Mucosa of rectum (tissue), 2 donors: ENCODE data around the gene RNF126.

Experiments
- H3K27ac ChIP-seq, 2 donors: one replicate each; pipeline ENCODE4 v1.7.0; 2013; ENCODE audit warnings: inconsistent platforms in 2 of 2, low read depth in 2 of 2, low read length in 2 of 2
- H3K27me3 ChIP-seq, 2 donors: one replicate each; pipeline ENCODE4 v1.7.0; 2013; ENCODE audit warnings: low read length in 2 of 2; ENCODE audit not compliant: control insufficient read depth in 2 of 2, insufficient read depth in 2 of 2
- H3K36me3 ChIP-seq, 2 donors: one replicate each; pipeline ENCODE4 v1.7.0; 2013; ENCODE audit warnings: low read length in 2 of 2; ENCODE audit not compliant: control insufficient read depth in 2 of 2, insufficient read depth in 2 of 2
- H3K4me1 ChIP-seq, 2 donors: one replicate each; pipeline ENCODE4 v1.7.0; 2013; ENCODE audit warnings: low read length in 2 of 2, mild to moderate bottlenecking in 1 of 2; ENCODE audit not compliant: control insufficient read depth in 2 of 2, insufficient read depth in 2 of 2
- H3K4me3 ChIP-seq, 2 donors: one replicate each; pipeline ENCODE4 v1.7.0; 2013; ENCODE audit warnings: low read length in 2 of 2
- H3K9ac ChIP-seq, 2 donors: one replicate each; pipeline ENCODE4 v1.7.0; 2013; ENCODE audit warnings: low read length in 2 of 2, low read depth in 1 of 2, mild to moderate bottlenecking in 1 of 2
- H3K9me3 ChIP-seq, 2 donors: one replicate each; pipeline ENCODE4 v1.7.0; 2013; ENCODE audit warnings: low read length in 2 of 2; ENCODE audit not compliant: control insufficient read depth in 2 of 2
- donor health status: healthy.
- donor health status: Normal muscosa, but diverticular disease.

Gene RNF126

DNA sequence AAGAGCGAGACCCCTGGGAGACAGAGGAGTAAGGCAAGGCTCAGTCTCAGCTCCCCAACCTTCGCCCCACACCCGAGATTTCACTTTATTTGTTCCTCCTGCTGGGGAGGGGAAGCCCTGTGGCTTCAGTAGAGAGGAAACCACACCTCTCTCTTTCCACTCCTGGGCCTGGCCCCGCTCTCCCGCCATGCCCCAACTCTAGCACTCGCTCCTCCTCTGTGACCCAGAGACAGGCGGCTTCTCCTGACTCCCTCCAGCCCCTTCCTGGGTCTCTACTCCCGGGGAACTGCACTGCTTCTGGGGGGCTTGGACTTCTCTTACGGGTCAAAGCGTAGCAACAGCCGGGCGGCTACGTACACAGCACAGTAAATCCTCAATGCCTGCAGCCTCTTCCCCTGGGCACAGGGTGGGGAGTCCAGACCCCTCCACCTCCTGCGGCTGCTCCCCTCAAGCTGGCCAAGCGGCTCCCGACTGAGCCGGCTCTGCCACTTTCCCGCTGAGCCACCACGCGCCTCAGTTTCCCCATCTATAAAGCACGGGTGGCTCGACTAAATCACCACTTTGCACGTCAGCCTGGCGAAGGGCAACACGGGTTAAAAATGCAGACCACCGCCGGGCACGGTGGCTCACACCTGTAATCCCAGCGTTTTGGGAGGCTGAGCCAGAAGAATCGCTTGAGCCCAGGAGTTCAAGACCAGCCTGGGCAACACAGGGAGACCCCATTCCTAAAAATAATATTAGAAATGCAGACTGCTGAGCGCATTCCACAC lies 1.4 kb downstream of the RNF126 start:
- Histone ChIP-seq H3K4me3 (peak overlapping the region; percentile 79 to 82), H3K36me3 (no peaks in the 10 kb centered on the region), H3K27me3 (no peaks in the 10 kb centered on the region), H3K9me3 (no peaks in the 10 kb centered on the region), H3K9ac (peak overlapping the region; percentile 95 to 96), H3K4me1 (peaks cover 50 to 51% of the 10 kb centered on the region in 2 donors), H3K27ac (peak overlapping the region; percentile 95 to 96)

- Histone ChIP-seq H3K27ac (peak overlapping the region; percentile 95 to 96), H3K4me3 (peak overlapping the region; percentile 79 to 82), H3K4me1 (peaks cover 50 to 51% of the 10 kb centered on the region in 2 donors), H3K36me3 (no peaks in the 10 kb centered on the region), H3K27me3 (no peaks in the 10 kb centered on the region), H3K9ac (peak overlapping the region; percentile 95 to 96), H3K9me3 (no peaks in the 10 kb centered on the region)
Measured at GRCh38 chr19:660793-661426, 2.1 kb downstream of the RNF126 start.

- peaks cover 44 to 46% of the 10 kb centered on the region in 2 donors for H3K4me1 ChIP-seq
- peak overlapping the region in 1 of 2 donors; percentile 27 for H3K9ac ChIP-seq
- H3K4me3 ChIP-seq = no peak overlapping the region
Measured at GRCh38 chr19:658916-659839, 3.8 kb downstream of the RNF126 start.

GRCh38 chr19:658059-658839 lies 4.8 kb downstream of the RNF126 start:
- H3K9me3 ChIP-seq = no peaks in the 10 kb centered on the region
- no peak overlapping the region for H3K9ac ChIP-seq
- peaks cover 6 to 7% of the 10 kb centered on the region in 2 donors for H3K36me3 ChIP-seq
- peaks cover 38 to 41% of the 10 kb centered on the region in 2 donors for H3K4me1 ChIP-seq
- no peak overlapping the region for H3K4me3 ChIP-seq
- no peak overlapping the region for H3K27ac ChIP-seq
- H3K27me3 ChIP-seq = no peaks in the 10 kb centered on the region

More at GRCh38 chr19:658916-659839, 3.8 kb downstream of the RNF126 start:
- Histone ChIP-seq H3K27ac (peak overlapping the region in 1 of 2 donors; percentile 96), H3K27me3 (no peaks in the 10 kb centered on the region), H3K9me3 (no peaks in the 10 kb centered on the region), H3K36me3 (no peaks in the 10 kb centered on the region)

- Histone ChIP-seq H3K36me3 (peaks cover 6 to 8% of the 10 kb centered on the region in 2 donors), H3K9ac (no peak overlapping the region), H3K27me3 (no peaks in the 10 kb centered on the region), H3K4me1 (peaks cover 38 to 41% of the 10 kb centered on the region in 2 donors), H3K4me3 (no peak overlapping the region), H3K9me3 (no peaks in the 10 kb centered on the region), H3K27ac (no peak overlapping the region)
Measured at GRCh38 chr19:657611-658010, 5.4 kb downstream of the RNF126 start.

- H3K27me3 ChIP-seq = no peaks in the 10 kb centered on the region
- H3K9me3 ChIP-seq = no peaks in the 10 kb centered on the region
- peaks cover 11 to 12% of the 10 kb centered on the region in 2 donors for H3K36me3 ChIP-seq
- H3K27ac ChIP-seq = no peak overlapping the region
- H3K4me1 ChIP-seq = peaks cover 36 to 40% of the 10 kb centered on the region in 2 donors
- H3K4me3 ChIP-seq = no peak overlapping the region
- no peak overlapping the region for H3K9ac ChIP-seq
Measured at GRCh38 chr19:656751-657559, 6.1 kb downstream of the RNF126 start.

DNA sequence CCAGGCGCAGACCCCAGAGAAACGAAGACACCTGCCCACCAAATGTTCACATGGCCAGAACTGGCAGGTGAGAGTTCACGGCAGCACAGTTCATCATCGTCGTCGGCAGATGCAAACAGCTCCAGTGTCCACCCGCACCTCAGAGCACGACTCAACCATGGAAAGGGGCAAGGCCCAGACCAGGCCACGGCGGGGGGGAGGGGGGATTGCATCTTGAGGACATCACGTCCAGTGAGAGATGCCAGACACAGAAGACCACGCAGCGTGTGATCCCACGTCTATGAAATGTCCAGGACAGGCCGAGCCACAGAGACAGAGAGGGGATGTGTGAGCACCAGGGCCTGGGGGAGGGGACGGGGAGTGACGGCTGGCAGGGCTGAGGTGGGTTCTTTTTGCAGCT lies 7.3 kb downstream of the RNF126 start:
- Histone ChIP-seq H3K9me3 (no peaks in the 10 kb centered on the region), H3K9ac (no peak overlapping the region), H3K36me3 (peaks cover 17 to 21% of the 10 kb centered on the region in 2 donors), H3K4me1 (peaks cover 23 to 29% of the 10 kb centered on the region in 2 donors), H3K27ac (no peak overlapping the region), H3K4me3 (no peak overlapping the region), H3K27me3 (no peaks in the 10 kb centered on the region)

DNA sequence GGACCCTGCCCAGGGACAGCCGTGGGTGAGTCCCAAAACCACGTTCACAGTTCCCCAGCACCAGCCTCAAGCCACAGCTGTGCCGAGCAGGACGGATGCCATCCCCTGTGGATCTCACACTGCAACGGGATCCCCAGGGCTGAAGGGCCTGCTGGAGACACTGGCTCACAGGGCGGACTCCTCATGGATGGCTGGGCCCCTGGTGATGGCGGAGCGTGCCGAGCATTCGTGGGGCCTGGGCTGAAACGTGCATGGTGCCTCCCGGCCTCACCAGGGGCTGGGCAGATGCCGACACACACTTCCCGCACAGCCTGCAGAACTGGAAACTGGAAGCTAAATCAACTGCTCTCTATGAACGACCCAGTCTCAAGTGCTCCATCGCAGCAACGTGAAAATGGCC lies 9.6 kb downstream of the RNF126 start:
- Histone ChIP-seq H3K9me3 (no peaks in the 10 kb centered on the region), H3K4me3 (no peak overlapping the region), H3K27me3 (no peaks in the 10 kb centered on the region), H3K36me3 (peaks cover 25 to 28% of the 10 kb centered on the region in 2 donors), H3K4me1 (peaks cover 2 to 8% of the 10 kb centered on the region in 2 donors), H3K9ac (no peak overlapping the region), H3K27ac (no peak overlapping the region)
